SJSA1 (cell line): ENCODE data around the gene ATP9A. TPM values are rescaled to one million over a fixed set of nuclear protein-coding genes. Genes with fewer than 3 reads are reported as not detected.
"Not testable (repeated sequence)": the region's sequence is repeated elsewhere in the genome, so short reads cannot be mapped to it uniquely, and the experiment has no call there.

Source experiments
- DNase-seq, 2 experiments: peaks; one replicate each; pipeline ENCODE4 v3.0.0-alpha.2; 2015 to 2020; ENCODE audit warnings: low spot score in 2 of 2, low read depth in 1 of 2
- H3K27ac ChIP-seq: fragments of 250-450 bp; sonication (Bioruptor Pico); 2 replicates; pipeline ENCODE4 v1.5.1; 2020; ENCODE audit warnings: mild to moderate bottlenecking, moderate library complexity
- H3K27me3 ChIP-seq: fragments of 250-450 bp; sonication (Bioruptor Pico); replicated peaks from 2 replicates; pipeline ENCODE4 v1.5.1; 2020; ENCODE audit warnings: mild to moderate bottlenecking, moderate library complexity
- H3K36me3 ChIP-seq: fragments of 250-450 bp; sonication (Bioruptor Pico); 2 replicates; pipeline ENCODE4 v1.5.1; 2020; ENCODE audit warnings: mild to moderate bottlenecking
- H3K4me1 ChIP-seq: fragments of 250-450 bp; sonication (Bioruptor Pico); replicated peaks from 2 replicates; pipeline ENCODE4 v1.6.1; 2021; ENCODE audit warnings: mild to moderate bottlenecking
- H3K4me3 ChIP-seq: fragments of 250-450 bp; sonication (Bioruptor Pico); 2 replicates; pipeline ENCODE4 v1.5.1; 2020; ENCODE audit warnings: mild to moderate bottlenecking
- H3K9me3 ChIP-seq: fragments of 250-450 bp; sonication (Bioruptor Pico); replicated peaks from 2 replicates; pipeline ENCODE4 v1.5.1; 2020; ENCODE audit warnings: mild to moderate bottlenecking
- total RNA-seq: library from RNA; depleted of rRNA; stranded (reverse); fragments of >200 nt; shearing (Covaris generic); gene quantifications from 2 replicates; pipeline ENCODE4 v1.2.3, GENCODE V29; 2014

The ATP9A gene
- total RNA-seq, 1 experiment from 2014 or later: 5.9 TPM

GRCh38 chr20:51696304-51697071, 71.7 kb downstream of the ATP9A start:
- H3K27me3 ChIP-seq: no peaks in the 10 kb centered on the region
- 0 out of 2 replicates have a peak overlapping the region, but pooled peaks have one; percentile 0 for H3K4me3 ChIP-seq
- DNase-seq: peak in 1 of 2 experiments; percentile 53
- H3K27ac ChIP-seq: peak overlapping the region; percentile 77
- no peaks in the 10 kb centered on the region for H3K9me3 ChIP-seq
- no peaks in the 10 kb centered on the region for H3K36me3 ChIP-seq
- peaks cover 27% of the 10 kb centered on the region for H3K4me1 ChIP-seq

GRCh38 chr20:51695574-51696303, 72.5 kb downstream of the ATP9A start:
- peak overlapping the region; percentile 0; the same call in 1 of the 2 replicates for H3K4me3 ChIP-seq
- peak; percentile 71 to 79 for DNase-seq

DNA sequence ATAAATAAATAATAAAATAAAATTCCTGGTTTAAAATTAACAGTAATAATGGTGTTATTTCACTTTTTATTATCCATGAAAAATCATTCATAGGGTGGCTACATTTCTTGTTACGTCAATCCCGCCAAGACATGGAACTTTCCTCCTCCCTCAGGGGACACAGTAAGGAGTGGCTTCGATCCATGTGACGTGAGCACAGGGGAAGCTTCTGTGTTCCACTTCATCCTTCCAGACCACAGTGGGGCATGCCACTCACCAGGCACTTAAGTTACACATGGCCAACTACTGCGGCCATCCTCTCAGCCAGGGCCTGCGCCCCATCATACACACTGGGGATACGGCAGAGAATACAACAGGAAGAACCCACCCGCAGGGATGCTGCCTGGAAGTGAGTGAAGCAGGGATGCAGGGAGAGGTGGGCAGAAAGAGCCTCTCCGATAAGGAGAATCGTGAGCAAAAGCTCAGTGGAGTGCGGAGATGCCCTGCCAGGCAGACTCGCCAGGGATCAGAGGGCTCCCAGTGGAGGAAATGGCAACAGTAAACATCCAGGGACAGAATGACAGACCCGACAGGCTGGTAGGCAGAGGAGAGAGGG, 75.3 kb downstream of the ATP9A start:
- DNase-seq: no peak
- no peak overlapping the region for H3K4me3 ChIP-seq

More at GRCh38 chr20:51695574-51696303, 72.5 kb downstream of the ATP9A start:
- peaks cover 27% of the 10 kb centered on the region for H3K4me1 ChIP-seq
- H3K27me3 ChIP-seq: no peaks in the 10 kb centered on the region
- peak overlapping the region; percentile 77 for H3K27ac ChIP-seq
- H3K36me3 ChIP-seq: no peaks in the 10 kb centered on the region
- no peaks in the 10 kb centered on the region for H3K9me3 ChIP-seq

DNA sequence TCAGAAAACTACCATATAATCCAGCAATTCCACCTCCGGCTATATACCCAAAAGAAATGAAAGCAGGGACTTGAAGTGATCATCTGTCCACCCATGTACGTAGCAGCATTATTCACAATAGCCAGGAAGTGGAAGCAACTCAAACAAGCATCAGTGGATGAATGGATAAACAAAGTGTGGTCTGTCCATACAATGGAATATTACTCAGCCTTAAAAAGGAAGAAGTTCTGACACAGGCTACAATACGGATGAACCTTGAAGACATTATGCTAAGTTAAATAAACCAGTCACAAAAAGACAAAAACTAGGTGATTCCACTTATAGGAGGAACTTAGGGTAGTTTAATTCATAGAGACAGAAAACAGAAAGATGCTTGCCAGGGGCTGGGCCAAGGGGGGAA, 76.5 kb downstream of the ATP9A start:
- DNase-seq: no peak
- no peak overlapping the region for H3K27ac ChIP-seq
- peaks cover 23% of the 10 kb centered on the region for H3K4me1 ChIP-seq
- H3K9me3 ChIP-seq: no peaks in the 10 kb centered on the region
- H3K36me3 ChIP-seq: no peaks in the 10 kb centered on the region
- no peak overlapping the region for H3K4me3 ChIP-seq
- H3K27me3 ChIP-seq: no peaks in the 10 kb centered on the region

More for the DNA sequence above, 75.3 kb downstream of the ATP9A start:
- Histone ChIP-seq H3K4me1 (peaks cover 27% of the 10 kb centered on the region), H3K9me3 (no peaks in the 10 kb centered on the region), H3K27me3 (no peaks in the 10 kb centered on the region), H3K36me3 (no peaks in the 10 kb centered on the region), H3K27ac (no peak overlapping the region)

- Histone ChIP-seq H3K27ac (no peak overlapping the region), H3K9me3 (no peaks in the 10 kb centered on the region), H3K4me1 (peaks cover 5% of the 10 kb centered on the region; the same call in 1 of the 2 replicates), H3K27me3 (no peaks in the 10 kb centered on the region), H3K36me3 (no peaks in the 10 kb centered on the region), H3K4me3 (no peak overlapping the region)
- DNase-seq: no peak
These were observed 79.5 kb downstream of the ATP9A start for GRCh38 chr20:51688600-51689244.

DNA sequence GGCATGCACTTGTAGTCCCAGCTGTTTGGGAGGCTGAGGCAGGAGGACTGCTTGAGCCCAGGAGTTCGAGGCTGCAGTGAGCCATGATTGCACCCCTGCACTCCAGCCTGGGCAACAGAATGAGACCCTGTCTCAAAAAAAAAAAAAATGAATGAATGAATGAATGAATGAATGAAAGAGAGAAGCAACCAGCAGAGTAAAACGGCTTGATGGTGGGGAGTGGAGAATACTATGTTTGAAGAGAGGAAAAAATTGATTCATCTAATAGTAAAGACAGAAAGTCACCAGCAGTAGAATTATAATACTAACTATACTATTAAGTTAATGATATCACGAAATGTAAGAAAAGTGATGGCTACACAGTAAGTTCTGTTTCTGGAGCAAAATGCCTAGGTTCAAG, 80.6 kb downstream of the ATP9A start:
- H3K9me3 ChIP-seq: no peaks in the 10 kb centered on the region
- no peak for DNase-seq
- H3K4me1 ChIP-seq: peaks cover 5% of the 10 kb centered on the region; the same call in 1 of the 2 replicates
- H3K36me3 ChIP-seq: no peaks in the 10 kb centered on the region
- no peak overlapping the region for H3K4me3 ChIP-seq
- no peaks in the 10 kb centered on the region for H3K27me3 ChIP-seq
- H3K27ac ChIP-seq: peak overlapping the region; percentile 42; the same call in 1 of the 2 replicates

DNA sequence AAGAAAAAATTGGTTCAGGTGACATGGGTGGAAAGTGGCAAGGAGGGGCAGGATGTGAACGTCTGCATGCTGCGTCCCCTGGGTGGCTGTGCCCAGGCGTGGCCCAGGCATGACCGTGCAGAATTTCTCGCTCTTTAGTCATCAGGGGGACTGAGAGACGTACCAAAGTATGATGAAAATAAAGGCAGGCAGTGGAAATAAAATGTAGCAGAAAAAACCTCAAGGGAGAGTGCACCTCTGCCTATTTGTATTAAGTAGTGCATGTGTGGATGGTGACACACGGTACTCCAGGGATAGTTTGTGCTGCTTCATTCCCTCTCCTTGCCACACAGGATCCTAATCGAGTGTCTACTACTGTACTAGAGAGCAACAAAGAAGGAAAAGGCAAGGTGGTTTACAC, 81.1 kb downstream of the ATP9A start:
- Histone ChIP-seq H3K27ac (peak overlapping the region; percentile 42; the same call in 1 of the 2 replicates), H3K36me3 (no peaks in the 10 kb centered on the region), H3K4me1 (peaks cover 5% of the 10 kb centered on the region; the same call in 1 of the 2 replicates), H3K27me3 (no peaks in the 10 kb centered on the region), H3K4me3 (no peak overlapping the region), H3K9me3 (no peaks in the 10 kb centered on the region)
- DNase-seq: peak; percentile 49 to 54

- H3K9me3 ChIP-seq, H3K4me1 ChIP-seq, H3K4me3 ChIP-seq, H3K27ac ChIP-seq, H3K36me3 ChIP-seq, DNase-seq, H3K27me3 ChIP-seq: not testable (repeated sequence)
These were observed 82.7 kb downstream of the ATP9A start for GRCh38 chr20:51685494-51685893.

DNA sequence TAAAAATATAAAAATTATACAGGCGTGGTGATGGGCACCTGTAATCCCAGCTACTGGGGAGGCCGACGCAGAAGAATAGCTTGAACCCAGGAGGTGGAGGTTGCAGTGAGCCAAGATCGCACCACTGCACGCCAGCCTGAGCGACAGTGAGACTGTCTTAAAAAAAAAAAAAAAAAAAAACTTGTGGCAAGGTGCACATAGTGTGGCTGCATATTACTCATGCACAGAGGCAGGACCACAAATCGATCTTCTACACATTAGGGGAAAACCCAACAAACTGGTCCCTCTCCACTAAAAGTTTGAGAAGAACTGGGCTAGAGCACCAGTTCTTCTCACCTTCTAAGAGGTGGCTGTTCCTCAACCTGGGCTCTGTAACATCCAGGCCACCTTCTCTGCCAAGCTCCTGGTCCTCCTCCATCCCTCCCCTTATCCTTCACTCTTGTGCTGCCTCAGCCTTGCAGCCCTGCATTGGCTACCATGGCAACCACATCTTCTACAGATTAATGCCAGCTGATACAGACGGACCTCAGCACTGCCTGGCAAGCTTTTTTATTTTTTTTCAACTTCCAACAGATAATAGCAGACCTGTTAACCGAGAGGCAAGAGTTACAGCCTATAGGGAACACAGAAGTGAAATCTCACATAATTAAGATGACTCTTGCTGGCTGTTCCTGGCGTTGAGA, 88.0 kb downstream of the ATP9A start:
- Histone ChIP-seq H3K4me1 (no peaks in the 10 kb centered on the region), H3K4me3 (no peak overlapping the region), H3K9me3 (no peaks in the 10 kb centered on the region), H3K27ac (no peak overlapping the region), H3K27me3 (no peaks in the 10 kb centered on the region), H3K36me3 (no peaks in the 10 kb centered on the region)
- no peak for DNase-seq

DNA sequence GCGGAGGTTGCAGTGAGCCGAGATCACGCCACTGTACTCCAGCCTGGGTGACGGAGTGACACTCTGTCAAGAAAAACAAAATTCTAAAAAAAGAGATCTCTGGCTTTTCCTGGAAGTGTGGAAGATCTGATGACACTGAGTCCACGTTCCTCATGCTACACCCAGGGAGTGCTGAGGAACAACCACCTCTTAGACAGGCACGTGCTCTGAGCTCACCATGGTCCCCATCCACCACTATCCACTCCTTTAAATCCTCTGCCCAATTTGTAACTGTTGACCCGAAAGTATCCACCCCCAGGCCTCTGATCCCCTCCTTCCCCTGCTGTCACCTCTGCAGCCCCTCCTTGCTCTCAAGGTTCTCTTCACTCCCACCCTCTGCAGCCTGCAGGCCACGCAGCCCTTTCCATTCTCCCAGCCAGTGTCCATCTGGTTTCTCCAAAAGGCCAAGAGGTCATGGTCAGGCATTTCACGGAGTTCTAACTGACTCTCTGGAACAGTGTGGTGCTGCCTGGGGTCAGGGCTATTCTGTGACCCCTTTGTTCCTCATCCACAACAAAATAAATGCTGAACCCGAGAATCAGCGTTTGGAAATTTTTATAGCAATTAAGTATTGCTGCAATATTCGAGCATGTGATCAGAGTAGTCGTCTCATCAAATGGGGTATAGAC, 88.8 kb downstream of the ATP9A start:
- no peak for DNase-seq
- Histone ChIP-seq H3K9me3 (no peaks in the 10 kb centered on the region), H3K4me1 (no peaks in the 10 kb centered on the region), H3K4me3 (no peak overlapping the region), H3K27me3 (no peaks in the 10 kb centered on the region), H3K36me3 (no peaks in the 10 kb centered on the region), H3K27ac (no peak overlapping the region)

- no peak overlapping the region for H3K27ac ChIP-seq
- H3K27me3 ChIP-seq: no peaks in the 10 kb centered on the region
- 0 out of 2 replicates have a peak, but pooled peaks cover 3% of the 10 kb centered on the region for H3K36me3 ChIP-seq
- H3K4me3 ChIP-seq: no peak overlapping the region
- no peak for DNase-seq
- no peaks in the 10 kb centered on the region for H3K9me3 ChIP-seq
- no peaks in the 10 kb centered on the region for H3K4me1 ChIP-seq
These were observed 90.0 kb downstream of the ATP9A start for GRCh38 chr20:51678026-51678697.

- H3K9me3 ChIP-seq: no peaks in the 10 kb centered on the region
- no peak overlapping the region for H3K4me3 ChIP-seq
- no peaks in the 10 kb centered on the region for H3K27me3 ChIP-seq
These were observed 99.2 kb downstream of the ATP9A start for GRCh38 chr20:51668947-51669346.

More at GRCh38 chr20:51668947-51669346, 99.2 kb downstream of the ATP9A start:
- H3K27ac ChIP-seq: no peak overlapping the region
- DNase-seq: no peak
- H3K4me1 ChIP-seq: no peaks in the 10 kb centered on the region
- no peaks in the 10 kb centered on the region for H3K36me3 ChIP-seq
